GM18511 (cell line): ENCODE results near the gene UGGT2.
"Not testable (repeated sequence)": the region's sequence is repeated elsewhere in the genome, so short reads cannot be mapped to it uniquely, and the experiment has no call there.

Experiments
- ATAC-seq: cut with Tn5 transposase; IDR thresholded peaks from one replicate; pipeline ENCODE4 v1.9.1; 2021; ENCODE audit warnings: mild to moderate bottlenecking, moderate library complexity; ENCODE audit not compliant: unreplicated experiment

Gene UGGT2

DNA sequence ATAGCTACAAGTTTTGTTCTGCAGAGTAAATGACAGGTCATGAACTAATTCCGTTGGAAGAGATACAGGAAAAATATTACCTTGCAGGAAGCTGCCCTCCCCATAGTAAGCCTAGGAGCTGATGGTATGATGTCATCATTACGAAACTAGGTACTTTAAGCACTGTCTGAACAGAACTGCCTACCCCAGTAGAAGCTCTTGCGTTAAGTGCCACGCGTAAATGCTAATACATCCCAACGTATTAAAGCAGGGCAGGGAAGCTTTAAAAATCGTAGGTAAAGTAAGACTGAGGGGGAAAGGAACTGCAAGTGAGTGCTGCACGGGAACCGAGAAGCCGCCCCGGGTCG lies 572 bp downstream of the UGGT2 start:
- peak; percentile 67 for ATAC-seq

DNA sequence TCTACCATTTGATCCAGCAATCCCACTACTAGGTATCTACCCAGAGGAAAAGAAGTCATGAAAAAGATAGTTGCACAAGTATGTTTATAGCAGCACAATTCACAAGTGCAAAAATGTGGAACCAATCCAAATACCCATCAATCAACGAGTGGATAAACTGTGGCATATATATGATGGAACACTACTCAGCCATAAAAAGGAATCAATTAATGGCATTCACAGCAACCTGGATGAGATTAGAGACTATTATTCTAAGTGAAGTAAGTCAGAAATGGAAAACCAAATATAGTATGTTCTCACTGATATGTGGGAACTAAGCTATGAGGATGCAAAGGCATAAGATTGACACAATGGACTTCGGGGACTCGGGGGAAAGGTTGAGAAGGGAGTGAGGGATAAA lies 1.3 kb downstream of the UGGT2 start:
- not testable (repeated sequence) for ATAC-seq

DNA sequence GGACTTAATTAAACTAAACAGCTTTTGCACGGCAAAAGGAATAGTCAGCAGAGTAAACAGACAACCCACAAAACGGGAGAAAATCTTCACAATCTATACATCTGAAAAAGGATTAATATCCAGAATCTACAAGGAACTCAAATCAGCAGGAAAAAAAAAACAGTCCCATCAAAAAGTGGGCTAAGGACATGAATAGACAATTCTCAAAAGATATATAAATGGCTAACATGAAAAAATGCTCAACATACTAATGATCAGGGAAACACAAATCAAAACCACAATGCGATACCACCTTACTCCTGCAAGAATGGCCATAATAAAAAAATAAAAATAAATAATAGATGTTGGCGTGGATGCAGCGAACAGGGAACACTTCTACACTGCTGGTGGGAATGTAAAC lies 1.7 kb downstream of the UGGT2 start:
- ATAC-seq: not testable (repeated sequence)

DNA sequence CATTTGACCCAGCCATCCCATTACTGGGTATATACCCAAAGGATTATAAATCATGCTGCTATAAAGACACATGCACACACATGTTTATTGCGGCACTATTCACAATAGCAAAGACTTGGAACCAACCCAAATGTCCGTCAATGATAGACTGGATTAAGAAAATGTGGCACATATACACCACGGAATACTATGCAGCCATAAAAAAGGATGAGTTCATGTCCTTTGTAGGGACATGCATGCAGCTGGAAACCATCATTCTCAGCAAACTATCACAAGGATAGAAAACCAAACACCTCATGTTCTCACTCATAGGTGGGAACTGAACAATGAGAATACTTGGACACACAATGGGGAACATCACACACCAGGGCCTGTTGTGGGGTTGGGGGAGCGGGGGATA lies 2.2 kb downstream of the UGGT2 start:
- ATAC-seq: not testable (repeated sequence)

DNA sequence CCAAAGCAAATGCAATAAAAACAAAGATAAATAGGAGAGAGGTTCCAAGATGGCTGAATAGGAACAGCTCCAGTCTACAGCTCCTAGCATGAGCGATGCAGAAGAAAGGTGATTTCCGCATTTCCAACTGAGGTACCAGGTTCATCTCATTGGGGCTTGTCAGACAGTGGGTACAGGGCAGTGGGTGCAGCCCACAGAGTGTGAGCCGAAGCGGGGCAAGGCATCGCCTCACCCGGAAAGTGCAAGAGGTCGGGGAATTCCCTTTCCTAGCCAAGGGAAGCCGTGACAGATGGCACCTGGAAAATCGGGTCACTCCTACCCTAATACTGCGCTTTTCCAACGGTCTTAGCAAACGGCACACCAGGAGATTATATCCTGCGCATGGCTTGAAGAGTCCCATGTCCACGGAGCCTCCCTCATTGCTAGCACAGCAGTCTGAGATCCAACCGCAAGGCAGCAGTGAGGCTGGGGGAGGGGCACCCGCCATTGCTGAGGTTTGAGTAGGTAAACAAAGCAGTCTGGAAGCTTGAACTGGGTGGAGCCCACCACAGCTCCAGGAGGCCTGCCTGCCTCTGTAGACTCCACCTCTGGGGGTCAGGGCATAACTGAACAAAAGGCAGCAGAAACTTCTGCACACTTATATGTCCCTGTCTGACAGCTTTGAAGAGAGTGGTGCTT lies 6.6 kb downstream of the UGGT2 start:
- ATAC-seq: not testable (repeated sequence)

DNA sequence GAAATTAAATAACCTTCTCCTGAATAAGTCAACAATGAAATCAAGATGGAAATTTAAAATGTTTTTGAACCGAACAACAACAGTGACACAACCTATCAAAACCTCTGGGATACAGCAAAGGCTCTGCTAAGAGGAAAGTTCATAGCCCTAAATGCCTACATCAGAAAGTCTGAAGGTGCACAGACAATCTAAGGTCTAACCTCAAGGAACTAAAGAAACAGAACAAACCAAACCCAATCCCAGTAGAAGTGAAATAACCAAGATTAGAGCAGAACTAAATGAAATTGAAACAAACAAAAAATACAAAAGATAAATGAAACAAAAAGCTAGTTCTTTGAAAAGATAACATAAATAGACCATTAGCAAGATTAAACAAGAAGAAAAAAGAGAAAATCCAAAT lies 9.0 kb downstream of the UGGT2 start:
- ATAC-seq: no peak

DNA sequence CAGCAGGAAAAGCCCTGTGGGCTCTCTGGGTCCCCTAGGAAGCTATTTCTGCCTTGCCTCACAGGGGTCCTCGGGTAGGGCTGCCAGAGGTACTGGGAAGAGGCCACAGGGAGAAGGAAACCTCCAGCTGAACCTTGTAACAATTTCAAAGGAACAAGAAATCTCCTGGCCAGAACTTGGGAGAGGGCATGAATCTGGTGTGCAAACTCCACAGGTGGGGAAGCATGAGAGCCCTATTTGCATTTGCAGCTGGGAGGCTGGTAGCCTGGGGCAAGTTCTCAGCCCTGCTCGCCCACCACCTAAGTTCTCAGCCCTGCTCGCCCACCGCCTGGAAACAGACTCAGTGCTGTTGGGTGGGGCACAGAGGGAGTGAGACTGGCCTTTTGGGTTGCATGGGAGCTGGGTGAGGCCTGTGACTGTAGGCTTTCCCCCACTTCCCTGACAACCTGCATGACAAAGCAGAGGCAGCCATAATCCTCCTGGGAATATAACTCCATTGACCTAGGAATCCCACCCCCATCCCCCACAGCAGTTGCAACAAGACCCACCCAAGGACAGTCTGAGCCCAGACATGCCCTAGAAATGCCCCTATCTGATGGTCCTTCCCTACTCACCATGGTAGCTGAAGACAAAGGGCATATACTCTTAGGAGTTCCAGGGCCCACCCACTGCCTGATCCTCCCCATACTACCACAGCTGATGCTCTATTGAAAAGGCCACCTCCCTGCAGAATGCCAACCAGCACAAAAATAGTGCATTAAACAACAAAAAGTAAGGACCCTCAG lies 11.7 kb downstream of the UGGT2 start:
- no peak for ATAC-seq

DNA sequence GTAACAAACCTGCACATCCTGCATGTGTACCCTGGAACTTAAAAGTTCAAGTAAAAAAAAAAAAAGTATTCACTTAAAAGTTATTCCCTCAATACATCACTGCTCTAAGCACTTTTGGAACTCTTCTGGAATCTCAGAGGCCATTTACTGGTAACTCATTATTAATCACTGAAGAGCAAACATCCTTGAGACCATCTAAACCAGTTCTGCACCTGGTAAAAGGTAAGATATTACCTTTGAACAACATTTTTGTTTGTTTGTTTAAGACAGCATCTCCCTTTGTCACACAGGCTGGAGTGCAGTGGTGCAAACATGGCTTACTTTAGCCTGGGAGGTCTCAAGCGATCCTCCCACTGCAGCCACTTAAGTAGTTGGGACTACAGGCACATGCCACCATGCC lies 16.7 kb downstream of the UGGT2 start:
- no peak for ATAC-seq

DNA sequence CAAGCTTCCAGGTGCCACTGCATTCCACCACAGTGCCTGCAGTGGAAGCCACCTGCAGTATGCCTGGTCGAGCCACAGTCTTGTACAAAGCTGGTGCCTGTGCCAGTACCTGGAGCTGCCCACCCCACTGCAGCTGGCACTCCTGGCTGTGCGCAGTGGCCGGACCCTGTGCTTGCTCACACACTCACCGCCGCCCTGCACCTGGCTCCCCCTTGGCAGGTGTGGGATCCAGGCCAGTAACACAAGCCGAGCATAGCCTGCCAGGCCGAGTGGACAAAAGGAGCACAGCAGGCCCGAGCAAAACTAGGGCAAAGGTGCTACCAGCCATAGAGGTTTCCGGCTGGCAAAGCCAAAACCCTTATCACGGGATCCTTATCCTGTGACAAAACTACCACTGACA lies 18.5 kb downstream of the UGGT2 start:
- no peak for ATAC-seq

DNA sequence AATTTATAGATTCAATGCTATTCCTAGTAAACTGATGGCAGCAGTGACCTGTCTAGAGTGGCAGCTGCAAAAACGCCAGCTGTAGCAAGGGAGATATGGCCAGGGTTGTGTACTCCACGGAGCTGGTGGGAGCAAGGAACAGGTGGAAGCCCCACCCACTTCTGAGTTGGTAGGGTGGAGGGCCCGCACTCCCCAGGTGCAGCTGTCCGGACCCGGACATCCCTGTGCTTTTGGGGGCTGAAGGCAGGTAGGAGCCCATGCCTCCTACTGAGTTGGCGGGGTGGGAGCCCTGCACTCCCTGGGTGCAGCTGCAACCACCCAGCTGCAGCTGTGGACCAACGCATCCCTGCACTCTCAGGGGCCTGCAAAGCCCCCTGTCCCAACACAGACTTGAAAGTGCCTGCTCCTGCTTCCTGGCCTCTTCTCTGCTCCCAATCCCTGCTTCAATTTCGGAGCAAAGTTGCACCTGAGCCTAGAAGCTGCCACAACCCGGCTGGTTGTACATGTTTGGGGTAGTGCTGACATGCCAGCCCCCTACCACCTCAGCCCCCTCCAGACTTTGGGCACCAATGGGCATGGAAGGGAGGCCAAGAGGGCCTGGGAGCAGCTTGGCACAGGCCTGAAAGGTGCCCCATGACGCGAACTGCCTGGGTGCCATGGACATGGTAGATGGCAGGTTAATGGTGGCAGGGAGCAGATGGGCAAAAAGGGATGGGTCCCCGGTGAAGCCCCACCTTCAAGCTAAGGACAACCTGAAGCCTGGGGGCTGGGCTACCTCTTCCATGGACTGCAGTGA lies 19.8 kb downstream of the UGGT2 start:
- no peak for ATAC-seq

DNA sequence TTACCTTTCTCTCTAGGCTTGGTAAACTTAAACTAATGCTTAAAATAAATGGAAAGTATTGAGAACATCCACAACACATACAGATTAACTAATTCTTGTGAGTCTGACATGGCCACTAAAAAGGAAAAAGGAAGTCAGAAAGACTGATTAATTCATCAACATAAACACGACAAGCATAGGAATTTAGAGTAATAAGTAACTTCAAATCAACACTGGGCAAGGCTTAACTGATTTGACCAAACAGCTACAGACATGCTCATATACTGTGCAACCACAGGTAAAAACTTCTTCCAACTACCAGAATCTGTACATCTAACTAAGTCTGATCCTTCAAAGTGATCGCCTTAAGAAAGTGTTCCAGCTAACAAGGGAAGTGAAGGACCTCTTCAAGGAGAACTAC lies 20.5 kb downstream of the UGGT2 start:
- ATAC-seq: no peak

DNA sequence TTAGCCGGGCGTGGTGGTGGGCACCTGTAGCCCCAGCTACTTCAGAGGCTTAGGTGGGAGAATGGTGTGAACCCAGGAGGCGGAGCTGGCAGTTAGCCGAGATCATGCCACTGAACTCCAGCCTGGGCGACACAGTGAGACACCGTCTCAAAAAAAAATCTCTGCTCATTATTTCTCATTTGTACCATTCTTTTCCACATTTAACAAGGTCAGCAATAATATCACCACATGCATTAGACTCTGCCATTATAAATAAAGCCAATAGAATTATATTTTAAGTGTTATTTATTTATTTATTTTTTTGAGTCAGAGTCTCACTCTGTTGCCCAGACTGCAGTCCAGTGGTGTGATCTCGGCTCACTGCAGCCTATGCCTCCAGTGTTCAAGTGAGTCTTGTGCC lies 24.2 kb downstream of the UGGT2 start:
- ATAC-seq: no peak

DNA sequence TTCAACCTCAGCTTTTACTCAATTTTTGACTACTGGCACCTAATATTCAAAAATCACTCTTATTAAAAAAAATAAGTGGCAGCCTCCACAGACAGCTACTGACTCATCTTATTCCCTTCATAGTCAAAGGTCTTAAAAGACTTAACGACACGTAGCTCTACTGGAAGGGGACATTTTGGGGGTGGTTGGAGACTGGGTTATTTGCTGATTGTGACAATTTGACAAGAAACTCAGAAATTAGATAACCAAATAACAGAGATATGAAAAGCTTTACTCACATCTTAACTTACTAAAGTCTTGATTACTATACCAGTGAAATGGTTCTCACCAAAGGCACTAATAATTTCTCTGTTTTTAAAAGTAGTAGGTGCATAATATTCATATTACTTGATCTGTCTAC lies 25.7 kb downstream of the UGGT2 start:
- ATAC-seq: no peak

DNA sequence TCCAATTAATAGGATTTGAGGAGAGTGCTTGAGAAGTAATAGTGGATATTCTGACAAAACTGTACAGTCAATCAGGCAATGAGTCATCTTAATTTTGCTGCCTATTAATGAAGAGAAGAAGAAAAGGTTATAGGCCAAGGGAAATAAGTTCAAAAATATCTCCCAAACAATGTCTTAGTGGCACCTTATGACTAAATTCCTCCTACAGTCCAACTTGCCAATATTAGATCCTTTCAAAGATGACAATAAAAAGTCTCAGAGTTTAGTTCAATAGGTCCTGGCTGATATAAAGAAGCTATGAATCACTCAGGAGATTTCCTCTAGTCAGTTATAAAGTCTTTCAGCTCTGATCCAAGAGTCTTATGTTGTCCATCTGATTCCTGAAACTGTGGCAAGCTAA lies 27.9 kb downstream of the UGGT2 start:
- ATAC-seq: no peak

DNA sequence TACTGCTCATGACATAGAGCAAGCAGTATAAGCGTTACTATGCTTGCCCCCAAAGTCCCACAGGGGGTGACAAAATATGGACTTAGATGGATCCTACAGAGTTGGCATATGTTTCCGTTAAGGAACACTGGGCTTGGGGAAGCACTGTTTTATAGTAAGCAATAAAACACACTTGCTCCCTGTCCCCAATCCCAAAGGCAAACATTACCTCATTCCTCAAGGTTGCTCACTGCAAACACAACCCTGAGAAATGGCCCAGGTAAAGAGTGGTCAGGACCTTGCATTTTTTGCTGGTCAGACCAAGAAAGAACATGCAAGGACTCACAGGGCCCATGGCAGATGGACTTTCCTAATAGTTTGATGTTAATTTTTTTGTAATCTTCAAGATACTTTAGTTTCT lies 32.3 kb downstream of the UGGT2 start:
- ATAC-seq: no peak

DNA sequence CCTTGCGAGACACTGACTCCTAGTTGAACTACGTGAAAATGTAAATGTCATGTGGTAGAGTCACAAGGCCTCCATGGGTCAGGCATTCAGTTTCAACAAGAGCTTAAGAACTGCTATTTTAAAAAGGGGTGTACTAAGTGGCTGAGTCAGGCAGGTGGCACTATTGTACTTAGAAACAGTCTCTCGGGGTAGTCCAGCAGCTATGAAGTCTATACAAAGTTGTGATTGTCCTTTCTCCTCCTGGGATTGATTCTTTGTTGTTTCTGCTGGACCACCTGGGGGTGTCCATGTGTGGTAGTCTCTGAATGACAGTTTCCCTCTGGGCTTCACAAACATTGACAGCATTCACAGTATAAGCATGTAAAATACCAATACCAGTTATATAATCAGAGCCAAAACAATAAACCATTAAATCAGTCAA lies 33.0 kb downstream of the UGGT2 start:
- ATAC-seq: peak; percentile 96

DNA sequence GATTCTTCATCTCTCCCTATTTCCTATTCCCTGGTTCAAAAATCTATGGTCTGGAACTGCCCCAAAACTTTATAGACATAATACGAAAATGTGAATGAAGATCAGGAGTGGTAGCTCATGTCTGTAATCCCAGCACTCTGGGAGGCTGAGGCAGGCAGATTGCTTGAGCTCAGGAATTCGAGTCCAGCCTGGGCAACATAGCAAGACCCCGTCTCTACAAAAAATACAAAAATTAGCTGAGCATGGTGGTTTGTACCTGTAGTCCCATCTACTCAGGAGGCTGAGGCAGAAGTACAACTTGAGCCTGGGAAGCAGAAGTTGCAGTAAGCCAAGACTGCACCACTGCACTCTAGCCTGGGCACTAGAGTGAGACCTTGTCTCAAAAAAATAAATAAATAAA lies 35.1 kb downstream of the UGGT2 start:
- ATAC-seq: no peak

DNA sequence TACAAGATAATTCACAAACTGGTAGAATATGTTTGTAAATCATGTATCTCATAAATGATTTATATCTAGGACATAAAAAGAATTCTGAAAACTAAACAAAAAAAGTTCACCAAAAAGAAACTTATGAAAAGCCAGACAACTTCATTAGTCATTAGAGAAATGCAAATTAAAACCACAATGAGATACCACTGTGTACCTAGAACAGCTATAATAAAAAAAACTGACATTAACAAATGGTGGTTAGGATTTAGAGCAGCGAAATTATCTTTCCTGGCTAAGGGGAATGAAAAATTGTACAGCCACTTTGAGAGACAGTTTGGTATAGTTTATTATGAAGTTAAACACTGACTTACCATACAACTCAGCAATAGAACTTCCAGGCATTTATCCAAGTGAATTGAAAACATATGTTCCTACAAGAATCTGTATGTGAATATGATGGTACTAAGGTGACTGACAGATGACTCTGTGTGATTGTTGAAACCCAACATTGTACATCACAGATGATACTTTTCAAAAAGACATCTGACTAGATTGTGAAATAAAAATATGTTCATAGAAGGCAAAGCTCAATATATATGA lies 41.8 kb downstream of the UGGT2 start:
- ATAC-seq: peak; percentile 51

DNA sequence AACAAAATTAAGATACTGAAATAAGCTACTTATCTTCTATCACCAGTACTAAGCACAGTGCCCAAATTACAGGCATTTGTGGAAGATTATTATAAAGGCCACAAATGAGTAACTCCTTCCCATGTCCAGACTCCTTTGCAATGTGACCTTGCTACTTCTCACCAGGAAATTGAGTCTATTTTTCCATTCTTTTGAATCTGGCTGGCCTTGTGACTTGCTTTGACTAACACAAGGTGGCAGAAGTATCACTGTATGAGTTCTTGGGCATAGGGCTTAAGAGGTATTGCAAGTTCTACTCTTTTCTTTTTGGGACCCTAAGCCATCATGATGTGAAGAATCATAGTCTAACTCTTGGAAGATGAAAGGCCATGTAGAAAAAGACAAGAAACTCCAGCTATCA lies 49.9 kb downstream of the UGGT2 start:
- no peak for ATAC-seq

DNA sequence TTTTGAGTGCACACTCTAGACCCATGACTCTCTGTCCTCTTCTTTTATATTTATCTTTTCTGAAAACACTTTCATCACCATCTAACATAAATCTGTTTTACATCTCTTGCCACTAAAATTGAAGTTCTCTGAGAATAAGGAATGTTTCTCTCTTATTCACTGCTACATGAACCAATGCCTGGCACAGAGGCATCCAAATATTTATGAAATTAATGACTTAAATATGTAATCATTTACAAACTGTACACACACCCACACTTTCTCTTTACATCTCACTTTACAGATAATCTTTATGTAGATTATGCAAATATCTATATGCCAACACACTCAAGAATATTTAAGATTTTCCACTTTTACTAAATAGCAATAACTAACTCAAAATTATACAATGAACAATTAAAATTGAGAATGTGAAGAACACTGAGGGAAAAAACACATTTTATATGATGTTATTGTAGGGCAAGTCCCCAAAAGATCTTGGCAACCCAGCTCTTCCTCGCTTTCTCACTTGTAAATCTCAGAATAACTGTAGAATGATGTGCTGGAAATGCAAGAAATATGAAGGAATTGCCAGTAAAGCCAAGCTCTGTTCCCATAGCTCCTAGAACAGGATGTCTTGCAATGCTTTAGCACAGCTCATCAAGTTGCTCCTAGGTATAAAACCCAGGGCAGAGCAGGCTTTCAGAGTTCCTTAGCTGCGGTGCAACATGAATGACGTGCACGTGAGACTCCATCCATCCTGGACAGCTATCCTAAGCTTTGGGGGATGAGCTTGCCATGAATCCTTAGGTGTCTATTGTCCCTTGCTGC lies 50.7 kb downstream of the UGGT2 start:
- ATAC-seq: no peak

DNA sequence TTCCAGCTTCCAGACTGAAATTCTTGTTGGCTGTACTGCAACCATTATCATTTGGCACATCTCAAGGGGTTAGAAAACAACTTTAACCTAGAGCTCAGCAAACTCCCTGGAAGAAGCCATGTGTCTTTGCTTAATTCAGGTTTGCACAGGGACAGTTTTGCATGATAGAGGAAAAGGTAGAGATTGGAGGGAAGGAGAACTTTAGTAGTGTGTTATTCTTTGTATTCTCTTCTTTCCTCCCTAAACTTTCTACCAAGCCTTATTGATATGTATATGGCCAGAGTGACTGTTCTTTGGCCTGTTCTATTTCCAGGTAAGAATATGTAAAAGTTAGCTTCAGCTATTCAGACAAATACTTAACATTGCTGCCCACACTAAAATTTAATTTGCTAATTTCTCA lies 53.1 kb downstream of the UGGT2 start:
- no peak for ATAC-seq
